ENCODE data around the gene NKX2-1. TPM values are rescaled to one million over a fixed set of nuclear protein-coding genes. Genes with fewer than 3 reads are reported as not detected.

The NKX2-1 gene
- total RNA-seq, 1 donor from 2014 or later, result not detected

DNA sequence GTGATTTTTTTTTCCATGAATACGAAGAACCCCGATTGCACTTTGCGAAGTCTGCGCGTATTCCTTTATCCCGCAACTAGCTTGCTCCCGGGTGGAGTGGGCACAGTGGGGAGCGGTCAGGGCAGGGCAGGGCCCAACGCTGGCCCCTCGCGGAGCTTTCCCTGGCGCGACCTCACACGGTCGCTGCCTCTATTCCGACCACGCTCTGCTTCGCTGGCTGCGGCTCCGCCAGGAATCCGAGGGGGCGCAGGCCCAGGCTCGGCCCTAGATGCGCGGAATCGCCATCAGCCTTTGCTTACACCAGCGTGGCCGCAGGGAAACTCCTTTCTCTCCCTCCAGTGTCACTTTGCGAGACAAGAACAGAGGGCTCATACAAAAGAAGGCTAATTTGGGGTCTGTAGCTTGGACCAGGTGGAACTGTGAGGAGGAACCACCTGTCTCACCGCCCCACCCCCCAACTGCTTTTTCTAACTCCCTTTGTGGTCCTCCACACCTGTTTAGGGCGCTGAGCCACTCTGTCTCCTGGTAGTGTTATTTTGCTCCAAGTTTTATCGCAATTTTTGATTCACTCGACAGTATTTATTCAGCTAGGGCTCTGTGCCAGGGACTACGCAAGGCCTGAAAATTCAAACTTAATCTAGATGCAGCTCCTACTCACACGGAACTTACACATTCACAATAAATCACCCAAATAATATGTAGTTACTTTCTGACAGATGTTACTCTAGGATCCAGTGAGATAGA, 3.1 kb upstream of the NKX2-1 start:
- Mint-ChIP-seq H3K27me3 (ENCODE audit: low read depth) (peaks cover 100% of the 10 kb centered on the region), H3K4me3 (no peak overlapping the region), H3K4me1 (peaks cover 8% of the 10 kb centered on the region), H3K27ac (no peak overlapping the region), H3K36me3 (no peaks in the 10 kb centered on the region), H3K9me3 (no peaks in the 10 kb centered on the region)
- TF ChIP-seq, protein P1, sequence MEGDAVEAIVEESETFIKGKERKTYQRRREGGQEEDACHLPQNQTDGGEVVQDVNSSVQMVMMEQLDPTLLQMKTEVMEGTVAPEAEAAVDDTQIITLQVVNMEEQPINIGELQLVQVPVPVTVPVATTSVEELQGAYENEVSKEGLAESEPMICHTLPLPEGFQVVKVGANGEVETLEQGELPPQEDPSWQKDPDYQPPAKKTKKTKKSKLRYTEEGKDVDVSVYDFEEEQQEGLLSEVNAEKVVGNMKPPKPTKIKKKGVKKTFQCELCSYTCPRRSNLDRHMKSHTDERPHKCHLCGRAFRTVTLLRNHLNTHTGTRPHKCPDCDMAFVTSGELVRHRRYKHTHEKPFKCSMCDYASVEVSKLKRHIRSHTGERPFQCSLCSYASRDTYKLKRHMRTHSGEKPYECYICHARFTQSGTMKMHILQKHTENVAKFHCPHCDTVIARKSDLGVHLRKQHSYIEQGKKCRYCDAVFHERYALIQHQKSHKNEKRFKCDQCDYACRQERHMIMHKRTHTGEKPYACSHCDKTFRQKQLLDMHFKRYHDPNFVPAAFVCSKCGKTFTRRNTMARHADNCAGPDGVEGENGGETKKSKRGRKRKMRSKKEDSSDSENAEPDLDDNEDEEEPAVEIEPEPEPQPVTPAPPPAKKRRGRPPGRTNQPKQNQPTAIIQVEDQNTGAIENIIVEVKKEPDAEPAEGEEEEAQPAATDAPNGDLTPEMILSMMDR (IDR thresholded peaks at IDR 0.05; ENCODE audit: unreplicated experiment), result no peak
- no peak for DNase-seq (ENCODE audit: low spot score in 2 of 2, unreplicated experiment in 2 of 2)

GRCh38 chr14:36522347-36522971, 2.4 kb upstream of the NKX2-1 start:
- Mint-ChIP-seq H3K36me3 (no peaks in the 10 kb centered on the region), H3K4me3 (no peak overlapping the region), H3K9me3 (no peaks in the 10 kb centered on the region), H3K4me1 (peaks cover 8% of the 10 kb centered on the region), H3K27ac (no peak overlapping the region), H3K27me3 (ENCODE audit: low read depth) (peaks cover 100% of the 10 kb centered on the region)
- DNase-seq (ENCODE audit: low spot score in 2 of 2, unreplicated experiment in 2 of 2), result no peak
- TF ChIP-seq, protein P1 (IDR thresholded peaks at IDR 0.05; ENCODE audit: unreplicated experiment), result no peak

GRCh38 chr14:36521598-36522345, 1.7 kb upstream of the NKX2-1 start:
- no peak overlapping the region for H3K27ac Mint-ChIP-seq

GRCh38 chr14:36520601-36521525, 831 bp upstream of the NKX2-1 start:
- H3K9me3 Mint-ChIP-seq, result no peaks in the 10 kb centered on the region
- H3K27me3 Mint-ChIP-seq (ENCODE audit: low read depth), result peaks cover 97% of the 10 kb centered on the region
- H3K4me3 Mint-ChIP-seq, result no peak overlapping the region
- TF ChIP-seq, protein P1 (IDR thresholded peaks at IDR 0.05; ENCODE audit: unreplicated experiment), result no peak
- H3K36me3 Mint-ChIP-seq, result no peaks in the 10 kb centered on the region
- DNase-seq (ENCODE audit: low spot score in 2 of 2, unreplicated experiment in 2 of 2), result peak in 1 of 2 experiments; percentile 51
- H3K27ac Mint-ChIP-seq, result no peak overlapping the region
- peaks cover 8% of the 10 kb centered on the region for H3K4me1 Mint-ChIP-seq

More at GRCh38 chr14:36521598-36522345, 1.7 kb upstream of the NKX2-1 start:
- peaks cover 97% of the 10 kb centered on the region for H3K27me3 Mint-ChIP-seq (ENCODE audit: low read depth)
- DNase-seq (ENCODE audit: low spot score in 2 of 2, unreplicated experiment in 2 of 2), result no peak
- no peak overlapping the region for H3K4me3 Mint-ChIP-seq
- peaks cover 8% of the 10 kb centered on the region for H3K4me1 Mint-ChIP-seq
- no peaks in the 10 kb centered on the region for H3K36me3 Mint-ChIP-seq
- TF ChIP-seq, protein P1 (IDR thresholded peaks at IDR 0.05; ENCODE audit: unreplicated experiment), result no peak
- no peaks in the 10 kb centered on the region for H3K9me3 Mint-ChIP-seq

All from mesothelial cell of epicardium (in vitro differentiated cells).